Stimulated activated CD8-positive, alpha-beta memory T cell treated with anti-CD3 and anti-CD28 coated beads, Interleukin-15, amount 100 ng/mL, for 1 hour (primary cell): ENCODE measurements around the gene FCHSD2.
"Not testable (repeated sequence)": the region's sequence is repeated elsewhere in the genome, so short reads cannot be mapped to it uniquely, and the experiment has no call there.

Experiments used
- DNase-seq: peaks from one replicate; pipeline ENCODE4 v3.0.0-alpha.2; 2020; ENCODE audit warnings: low read depth

The FCHSD2 gene

DNA sequence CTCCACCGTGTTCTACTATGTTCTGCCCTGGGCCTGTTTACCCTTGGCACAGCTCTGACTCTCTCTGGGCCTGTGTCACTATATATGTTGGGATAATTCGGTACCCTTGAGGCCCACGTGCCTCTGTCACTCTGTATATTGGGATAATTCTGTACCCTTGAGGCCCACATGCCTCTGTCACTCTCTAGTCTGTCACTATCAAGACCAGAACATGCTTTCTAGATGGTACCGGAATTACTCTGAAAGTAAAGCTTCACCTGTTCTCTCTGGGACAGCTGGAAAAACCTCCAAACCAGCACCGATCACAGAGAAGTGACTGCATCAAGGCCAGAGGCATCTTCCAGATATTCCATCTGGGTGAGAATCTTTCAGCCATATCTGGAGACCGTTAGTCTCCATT, 9.3 kb upstream of the FCHSD2 start:
- no peak for DNase-seq

- no peak for DNase-seq
These were observed 7.0 kb upstream of the FCHSD2 start for GRCh38 chr11:73149105-73149504.

- DNase-seq = no peak
These were observed 5.9 kb upstream of the FCHSD2 start for GRCh38 chr11:73147771-73148681.

DNA sequence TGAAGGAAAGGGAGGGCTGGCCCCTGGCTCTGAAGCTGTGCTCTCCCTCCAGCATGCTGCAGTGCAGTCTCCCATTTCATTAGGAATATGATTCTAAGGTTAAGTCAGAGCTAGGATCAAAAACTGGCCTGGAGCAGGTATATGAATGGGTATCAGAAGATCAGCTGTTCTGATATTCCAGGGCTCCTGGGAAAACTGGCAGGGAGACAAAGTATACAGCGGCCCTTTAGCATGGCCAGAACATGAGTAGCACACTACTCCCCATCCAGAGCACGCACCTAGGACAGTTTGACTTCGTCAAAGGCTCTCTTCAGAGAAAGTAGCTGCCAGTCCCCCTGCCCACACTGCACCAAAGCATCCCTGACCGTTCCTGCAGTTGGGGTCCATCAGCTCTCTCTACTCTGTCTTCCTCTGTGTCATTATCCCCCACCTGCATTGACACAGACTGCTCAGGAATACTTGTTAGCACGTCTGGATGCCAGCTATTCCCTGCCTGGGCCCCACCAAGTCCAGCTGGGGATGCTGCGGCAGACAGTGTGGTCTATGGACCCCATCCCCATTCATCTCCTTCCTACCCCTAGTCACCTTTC, 4.0 kb upstream of the FCHSD2 start:
- DNase-seq = no peak

DNA sequence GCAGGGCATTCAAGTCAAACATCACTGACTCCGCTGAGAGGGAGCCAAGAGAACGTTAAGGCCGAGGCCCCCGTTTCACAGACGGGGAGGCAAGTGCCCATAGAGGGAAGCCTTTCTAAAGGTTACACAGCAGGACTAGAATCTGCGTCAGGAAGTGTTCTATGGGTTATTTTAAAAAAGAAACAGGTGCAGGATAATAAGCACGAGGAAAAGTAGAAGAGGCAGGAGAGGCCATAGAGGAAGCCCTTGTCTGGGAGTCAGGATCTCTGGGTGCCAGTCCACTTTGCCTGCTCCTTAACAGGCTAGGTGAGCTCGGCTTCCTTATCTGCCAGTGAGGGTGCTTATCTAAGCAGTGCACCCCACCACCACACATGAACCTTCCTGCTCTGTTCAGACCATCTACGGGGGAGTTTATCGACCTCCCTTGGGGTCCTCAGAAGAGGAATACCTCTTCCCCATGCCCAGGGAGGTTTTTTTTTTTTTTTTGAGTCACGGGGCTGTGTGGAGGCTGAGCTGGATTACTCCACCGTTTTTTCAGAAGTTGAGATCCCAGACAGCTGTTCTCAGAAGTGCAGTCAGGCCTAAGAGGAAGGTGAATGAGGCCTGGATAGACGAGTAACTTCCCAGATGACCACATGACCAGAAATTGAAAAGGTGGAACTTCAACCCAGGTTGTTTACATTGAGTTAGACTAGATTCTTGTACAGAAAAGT, 1.2 kb upstream of the FCHSD2 start:
- no peak for DNase-seq

DNA sequence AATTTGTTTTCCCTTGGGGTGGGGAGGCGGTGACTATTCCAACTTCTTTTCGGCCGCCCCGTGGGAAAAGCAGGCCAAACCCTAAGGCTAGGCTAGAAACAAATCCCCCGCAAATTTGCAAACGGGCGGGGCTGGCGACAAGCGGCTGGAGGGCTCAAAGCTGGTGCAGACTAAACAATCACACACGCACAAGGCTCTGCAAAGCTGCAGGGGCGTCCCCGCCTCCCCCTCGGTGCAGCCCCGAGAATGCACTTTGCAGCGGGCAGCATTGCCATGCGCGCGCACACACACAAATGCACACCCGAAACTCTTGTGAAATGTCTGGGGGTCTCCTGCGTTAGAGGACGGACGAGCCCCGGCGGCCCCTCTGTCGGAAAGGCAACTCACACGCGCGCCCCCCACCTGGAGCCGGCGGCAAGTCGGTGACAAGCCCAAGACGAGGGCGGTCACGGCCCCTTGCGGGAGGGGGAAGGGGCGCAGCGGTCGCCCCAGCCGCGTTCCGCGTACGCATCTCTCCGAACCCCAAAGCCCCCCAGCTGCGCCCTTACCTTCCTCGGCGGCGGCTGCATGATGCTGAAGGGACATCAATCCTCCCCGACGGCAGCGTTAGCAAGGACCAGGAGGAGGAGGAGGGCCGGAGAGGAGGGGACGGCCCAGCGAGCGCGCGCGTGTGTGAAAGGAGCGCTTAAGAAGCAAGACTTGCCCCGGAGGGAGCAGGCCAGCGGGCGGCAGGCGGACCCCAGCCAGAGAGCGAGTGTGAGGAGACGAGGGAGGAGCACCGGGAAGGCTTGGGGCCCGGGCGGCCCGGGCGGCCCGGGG, 600 bp downstream of the FCHSD2 start:
- peak; percentile 25 for DNase-seq

- no peak for DNase-seq
These were observed 1.1 kb downstream of the FCHSD2 start for GRCh38 chr11:73141031-73141308.

- no peak for DNase-seq
These were observed 1.7 kb downstream of the FCHSD2 start for GRCh38 chr11:73140213-73141030.

- no peak for DNase-seq
These were observed 2.5 kb downstream of the FCHSD2 start for GRCh38 chr11:73139476-73140198.

DNA sequence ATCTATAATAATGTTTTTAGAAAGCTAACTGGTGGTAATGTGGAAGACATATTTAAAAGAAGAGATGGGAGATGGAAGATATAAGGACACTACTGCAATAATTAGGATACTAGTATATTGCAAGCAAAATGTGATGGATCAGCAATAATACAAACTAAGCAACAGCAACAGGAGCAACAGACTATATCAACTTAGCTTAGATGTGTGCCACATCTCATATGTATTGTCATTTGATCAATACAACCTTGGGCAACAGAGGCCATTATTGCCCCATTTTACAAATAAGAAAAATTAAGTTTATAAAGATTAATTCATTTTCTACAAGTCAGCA, 4.2 kb downstream of the FCHSD2 start:
- no peak for DNase-seq

DNA sequence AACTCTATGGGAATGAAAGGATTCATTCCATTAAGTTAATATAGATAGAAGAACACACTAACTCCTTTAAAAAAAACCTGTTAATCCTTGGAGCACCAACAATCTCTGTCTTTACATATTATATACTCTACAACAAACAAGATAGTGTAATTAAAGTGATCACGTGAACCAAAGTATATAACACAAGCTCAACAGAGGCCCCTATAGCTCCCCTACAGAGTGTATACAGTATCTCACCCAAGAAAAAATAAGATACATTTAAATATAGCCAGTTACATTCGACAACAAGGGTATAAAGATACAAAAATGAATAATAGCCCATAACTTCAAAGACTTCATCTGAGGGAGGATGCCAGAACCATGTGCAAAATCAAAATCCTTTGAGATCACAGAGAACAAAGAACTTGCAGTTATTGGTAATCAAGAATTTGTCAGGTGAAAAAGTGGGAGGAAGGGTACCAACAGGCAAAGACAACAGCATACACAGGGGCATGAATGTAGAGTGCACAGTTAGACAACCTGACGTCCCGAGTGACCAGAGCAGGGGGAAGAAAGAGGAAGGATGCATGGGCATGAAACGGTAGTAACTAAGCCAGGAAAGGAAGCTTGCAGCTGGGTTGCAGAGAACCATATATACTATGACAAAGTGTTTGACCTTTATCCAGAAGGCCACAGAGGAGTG, 4.7 kb downstream of the FCHSD2 start:
- no peak for DNase-seq

DNA sequence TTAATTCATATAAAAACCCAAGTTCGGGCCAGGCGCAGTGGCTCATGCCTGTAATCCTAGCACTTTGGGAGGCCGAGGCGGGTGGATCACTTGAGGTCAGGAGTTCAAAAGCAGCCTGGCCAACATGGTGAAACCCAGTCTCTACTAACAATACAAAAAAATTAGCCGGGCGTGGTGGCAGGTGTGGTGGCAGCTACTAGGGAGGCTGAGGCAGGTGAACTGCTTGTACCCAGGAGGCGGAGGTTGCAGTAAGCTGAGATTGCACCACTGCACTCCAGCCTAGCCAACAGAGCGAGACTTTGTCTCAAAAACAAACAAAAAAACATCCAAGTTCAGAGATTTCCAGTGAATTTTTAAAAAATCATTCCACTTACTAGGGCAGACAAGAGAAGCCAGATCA, 5.4 kb downstream of the FCHSD2 start:
- not testable (repeated sequence) for DNase-seq

DNA sequence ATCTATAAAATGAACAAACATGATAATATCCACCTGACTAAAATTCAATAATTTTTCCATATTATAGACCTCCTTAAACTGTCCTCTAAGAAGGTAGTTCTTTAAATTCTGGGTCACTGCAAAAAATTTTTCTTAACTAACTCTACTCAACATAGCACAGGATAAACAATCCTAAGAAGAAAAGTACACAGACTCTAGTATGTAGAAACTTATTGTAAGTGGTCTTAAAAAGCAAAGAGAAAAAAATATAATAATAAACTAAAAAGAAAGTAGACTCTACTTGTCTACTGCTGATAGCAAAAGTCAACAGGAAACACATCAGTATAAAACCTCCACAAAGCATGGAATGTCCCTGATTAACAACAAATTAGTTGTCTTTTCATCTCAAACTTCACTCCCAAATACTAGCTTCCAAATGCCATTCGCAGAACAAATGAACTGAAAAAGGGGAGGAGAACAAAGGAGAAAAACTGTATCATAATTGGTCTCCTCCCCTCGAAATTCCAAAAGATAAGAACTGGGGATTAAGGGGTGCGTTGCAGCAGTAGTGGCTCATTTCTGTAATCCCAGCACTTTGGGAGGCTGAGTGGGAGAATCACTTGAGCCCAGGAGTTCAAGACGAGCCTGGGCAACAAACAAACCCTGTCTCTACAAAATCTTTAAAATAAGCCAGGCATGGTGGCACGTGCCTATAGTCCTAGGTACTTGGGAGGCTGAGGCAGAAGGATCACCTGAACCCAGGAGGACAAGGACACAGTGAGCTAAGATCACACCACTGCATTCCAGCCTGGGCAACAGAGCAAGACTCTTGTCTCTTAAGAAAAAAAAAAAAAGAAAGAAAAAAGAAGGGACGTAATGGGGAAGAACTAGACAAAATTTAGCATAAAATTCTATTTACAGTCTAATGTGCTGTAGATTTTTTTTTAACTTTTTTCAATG, 6.5 kb downstream of the FCHSD2 start:
- no peak for DNase-seq

DNA sequence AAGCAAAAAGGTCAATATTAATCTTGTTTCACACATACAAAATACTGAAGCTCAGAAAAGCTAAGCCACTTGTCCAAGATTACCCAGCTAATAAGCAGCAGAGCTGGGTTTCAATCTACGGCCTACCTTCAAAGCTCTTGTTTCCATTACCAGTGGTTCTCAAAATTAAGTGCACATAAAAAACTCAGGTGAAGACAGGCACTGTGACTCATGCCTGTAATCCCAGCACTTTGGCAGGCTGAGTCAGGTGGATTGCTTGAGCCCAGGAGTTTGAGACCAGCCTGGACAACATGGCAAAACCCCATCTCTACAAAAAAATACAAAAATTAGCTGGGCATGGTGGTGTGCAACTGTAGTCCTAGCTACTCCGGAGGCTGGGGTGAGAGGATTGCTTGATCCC, 9.8 kb downstream of the FCHSD2 start:
- DNase-seq = not testable (repeated sequence)

- DNase-seq = no peak
These were observed 11.9 kb downstream of the FCHSD2 start for GRCh38 chr11:73130181-73130580.

DNA sequence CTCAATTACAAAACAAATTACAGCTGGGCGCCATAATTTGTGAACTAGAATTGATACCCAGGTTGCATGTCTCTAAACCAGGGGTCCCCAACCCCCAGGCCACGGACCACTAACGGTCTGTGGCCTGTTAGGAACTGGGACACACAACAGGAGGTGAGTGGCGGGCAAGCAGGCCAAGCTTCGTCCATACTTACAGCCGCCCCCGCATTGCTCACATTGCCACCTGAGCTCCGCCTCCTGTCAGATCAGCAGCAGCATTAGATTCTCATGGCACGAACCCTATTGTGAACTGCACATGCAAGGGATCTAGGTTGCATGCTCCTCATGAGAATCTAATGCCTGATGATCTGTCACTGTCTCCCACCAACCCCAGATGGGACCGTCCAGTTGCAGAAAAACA, 12.9 kb downstream of the FCHSD2 start:
- DNase-seq = no peak

DNA sequence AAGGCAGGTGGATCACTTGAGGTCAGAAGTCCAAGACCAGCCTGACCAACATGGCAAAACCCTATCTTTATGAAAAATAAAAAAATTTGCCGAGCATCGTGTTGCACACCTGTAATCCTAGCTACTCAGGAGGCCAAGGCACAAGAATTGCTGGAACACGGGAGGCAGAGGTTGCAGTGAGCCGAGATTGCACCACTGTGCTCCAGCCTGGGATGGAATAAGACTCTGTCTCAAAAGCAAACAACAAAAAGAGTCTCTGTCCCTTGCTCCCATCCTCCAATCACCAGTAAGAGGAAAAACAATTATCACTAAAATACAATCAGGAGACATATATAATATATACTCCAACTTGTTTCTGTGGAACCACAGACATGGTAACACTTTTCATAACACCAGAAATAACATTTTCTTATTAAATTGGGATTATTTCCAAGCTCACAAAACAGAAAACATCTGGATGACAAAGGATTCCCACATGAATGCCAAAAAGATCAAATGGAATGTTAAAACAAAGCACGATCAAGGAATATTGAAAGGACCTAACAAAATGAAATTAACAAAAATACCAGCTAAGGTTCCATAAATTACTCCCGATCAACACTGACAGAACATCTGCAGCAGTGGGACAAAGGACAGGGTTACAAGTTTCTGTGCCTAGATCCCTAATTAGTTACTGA, 15.2 kb downstream of the FCHSD2 start:
- no peak for DNase-seq

DNA sequence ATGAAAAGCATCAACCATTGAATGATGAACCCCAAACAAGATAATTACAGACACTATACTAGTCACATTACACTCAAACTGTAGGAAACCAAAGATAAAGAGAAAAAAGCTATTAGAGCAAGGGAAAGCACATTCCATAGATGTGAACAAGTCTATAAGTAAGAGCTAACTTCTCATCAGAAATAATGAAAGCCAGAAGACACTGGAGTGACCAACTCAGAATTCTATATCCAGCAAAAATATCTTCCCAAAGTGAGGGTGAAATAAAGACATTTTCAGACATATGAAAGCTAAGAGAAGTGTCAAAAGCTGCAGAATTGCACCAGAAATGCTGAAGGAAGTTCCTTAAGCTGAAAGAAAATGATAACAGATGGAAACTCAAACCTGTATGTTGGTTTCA, 17.3 kb downstream of the FCHSD2 start:
- no peak for DNase-seq

DNA sequence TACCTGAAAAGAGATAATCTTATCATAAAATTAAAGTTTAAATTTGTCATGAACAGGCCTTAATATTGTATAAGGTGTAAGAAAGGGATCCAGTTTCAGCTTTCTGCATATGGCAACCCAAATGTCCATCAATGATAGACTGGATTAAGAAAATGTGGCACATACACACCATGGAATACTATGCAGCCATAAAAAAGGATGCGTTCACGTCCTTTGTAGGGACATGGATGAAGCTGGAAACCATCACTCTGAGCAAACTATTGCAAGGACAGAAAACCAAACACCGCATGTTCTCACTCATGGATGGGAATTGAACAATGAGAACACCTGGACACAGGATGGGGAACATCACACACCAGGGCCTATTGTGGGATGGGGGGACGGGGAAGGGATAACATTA, 18.2 kb downstream of the FCHSD2 start:
- not testable (repeated sequence) for DNase-seq
